ENCODE data around the gene MIX23.

DNA sequence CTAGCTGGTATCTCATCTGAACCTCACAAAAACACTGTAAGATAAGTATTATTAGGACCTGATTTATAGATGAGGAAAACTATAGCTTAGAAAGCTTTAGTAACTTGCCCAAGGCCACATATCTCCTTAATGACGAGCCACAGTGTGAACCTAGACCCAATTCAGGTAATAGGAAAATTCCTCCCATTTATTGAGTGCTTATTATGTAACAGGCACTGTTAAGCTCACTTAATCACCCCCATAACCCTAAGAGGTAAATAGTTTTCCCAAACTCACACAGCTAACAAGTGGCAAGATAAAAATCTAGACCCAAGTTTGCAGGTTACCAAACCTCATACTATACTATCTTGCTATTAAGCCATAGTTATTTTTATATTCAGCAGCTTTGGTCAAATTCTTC, 24.9 kb upstream of the MIX23 start:
- TF ChIP-seq CTCF (conservative IDR thresholded peaks at IDR 0.05; ENCODE audit: low read length) (no peak), EZH2phosphoT487 (IDR thresholded peaks at IDR 0.05; ENCODE audit: borderline replicate concordance) (no peak)
